Panc1 (cell line): Measurements from ENCODE around the gene FZR1. TPM values are rescaled to one million over a fixed set of nuclear protein-coding genes. Genes with fewer than 3 reads are reported as not detected.

ENCODE experiments used
- ATAC-seq: fragments of 200-7000 bp; cut with Tn5 transposase; 2 replicates; pipeline ENCODE4 v1.9.1; 2020; ENCODE audit warnings: mild to moderate bottlenecking, moderate library complexity
- BruUV-seq: library from RNA; stranded (reverse); fragments of 400-500 nt; replicated peaks from 2 replicates; lab custom pipeline; 2021; lab: Mats Ljungman, UMichigan
- CTCF ChIA-PET: fragments of 300-600 bp; sonication (Branson Sonifier 250); formaldehyde crosslinking; loops from one replicate; lab custom pipeline; 2022; ENCODE audit warnings: antibody characterized with exemption; lab: Charles Lee
- POLR2A ChIA-PET: fragments of 300-600 bp; sonication (Branson Sonifier 250); formaldehyde crosslinking; loops from one replicate; lab custom pipeline; 2022; ENCODE audit warnings: antibody characterized with exemption; lab: Charles Lee
- DNase-seq: peaks from one replicate; pipeline ENCODE4 v3.0.0-alpha.2; 2010; ENCODE audit warnings: low read depth, low spot score
- H3K27ac ChIP-seq: 2 replicates; pipeline ENCODE4 v1.5.1; 2011; ENCODE audit warnings: mild to moderate bottlenecking, low read length, inconsistent platforms
- H3K27me3 ChIP-seq: fragments of 200-500 bp; sonication (Bioruptor generic); 2 replicates; pipeline ENCODE4 v1.6.0; 2014; ENCODE audit warnings: low read length, inconsistent platforms; ENCODE audit not compliant: control insufficient read depth, insufficient read depth
- H3K36me3 ChIP-seq: fragments of 200-500 bp; sonication (Bioruptor generic); 2 replicates; pipeline ENCODE4 v1.5.1; 2014; ENCODE audit warnings: inconsistent platforms, mild to moderate bottlenecking, low read length, moderate library complexity; ENCODE audit not compliant: control insufficient read depth, insufficient read depth
- H3K4me1 ChIP-seq: 2 replicates; pipeline ENCODE4 v1.5.1; 2011; ENCODE audit warnings: inconsistent platforms, mild to moderate bottlenecking, low read length, moderate library complexity; ENCODE audit not compliant: control insufficient read depth, insufficient read depth
- H3K4me3 ChIP-seq, 2 experiments: 2 replicates each; pipeline ENCODE4 v1.5.1; 2011 to 2012; ENCODE audit warnings: low read depth in 2 of 2, low read length in 2 of 2, mild to moderate bottlenecking in 2 of 2, inconsistent platforms in 1 of 2, moderate library complexity in 1 of 2
- H3K9me3 ChIP-seq: fragments of 200-500 bp; sonication (Bioruptor generic); 2 replicates; pipeline ENCODE4 v1.5.1; 2014; ENCODE audit warnings: low read depth, mild to moderate bottlenecking, inconsistent platforms, low read length, moderate library complexity; ENCODE audit not compliant: control insufficient read depth, insufficient read depth
- CTCF ChIP-seq: fragments of 450-650 bp; IDR thresholded peaks from 2 replicates; pipeline ENCODE4 v1.5.1; 2017; ENCODE audit warnings: mild to moderate bottlenecking
- POLR2AphosphoS5 ChIP-seq: IDR thresholded peaks from 2 replicates; pipeline ENCODE4 v1.6.1; 2012; ENCODE audit warnings: mild to moderate bottlenecking, low read depth, low read length, moderate library complexity
- REST ChIP-seq, 2 experiments: IDR thresholded peaks; 2 replicates each; pipeline ENCODE4 v1.6.1; 2011 to 2012; ENCODE audit warnings: low read depth in 2 of 2, control low read depth in 1 of 2, low read length in 1 of 2, mild to moderate bottlenecking in 1 of 2, moderate library complexity in 1 of 2; ENCODE audit not compliant: insufficient read depth in 1 of 2
- SIN3A ChIP-seq: IDR thresholded peaks from 2 replicates; pipeline ENCODE4 v1.6.1; 2012; ENCODE audit warnings: low read depth, mild to moderate bottlenecking, low read length, moderate library complexity, borderline replicate concordance; ENCODE audit not compliant: insufficient read depth
- TCF7L2 ChIP-seq: IDR thresholded peaks from 2 replicates; pipeline ENCODE4 v1.6.1; 2011; ENCODE audit warnings: mild to moderate bottlenecking, low read depth, low read length, inconsistent platforms
- in situ Hi-C: cut with HindIII; loops from 2 replicates; pipeline ENCODE4 v1.10.0; 2016; ENCODE audit warnings: low sequenced_read_pairs, low pct_unique_long_range_greater_than_20kb
- intact Hi-C: fragments of 100-400 bp; cut with micrococcal nuclease; formaldehyde crosslinking; loops from one replicate; pipeline ENCODE4 v1.10.0; 2022; ENCODE audit not compliant: unreplicated experiment
- total RNA-seq: library from RNA; stranded (reverse); gene quantifications from one replicate; pipeline ENCODE4 v1.2.1, GENCODE V29; 2021; ENCODE audit not compliant: unreplicated experiment

FZR1 gene
- total RNA-seq, 1 experiment from 2014 or later, result 48.7 TPM

GRCh38 chr19:3533033-3533432 lies 26.9 kb downstream of the FZR1 start:
- in situ Hi-C loops (no loop called here), intact Hi-C loops (no loop called here)
- no peaks in the 10 kb centered on the region for H3K9me3 ChIP-seq
- ChIA-PET CTCF (no interaction called here), POLR2A (no interaction called here)
- H3K27me3 ChIP-seq, result no peaks in the 10 kb centered on the region
- H3K4me1 ChIP-seq, result peaks cover 4% of the 10 kb centered on the region; the same call in 1 of the 2 replicates
- ATAC-seq (no peak), DNase-seq (no peak)
- TF ChIP-seq SIN3A (no peak), CTCF (no peak), TCF7L2 (no peak), POLR2AphosphoS5 (no peak), REST (IDR thresholded peaks at IDR 0.05; ENCODE audit: insufficient read depth in 1 of 2, low read depth in 2 of 2, low read length in 1 of 2) (no peak)
- no TSS peak for BruUV-seq
- H3K36me3 ChIP-seq, result no peaks in the 10 kb centered on the region; the same call in 1 of the 2 replicates
- H3K4me3 ChIP-seq, result no peak overlapping the region
- no peak overlapping the region for H3K27ac ChIP-seq

GRCh38 chr19:3533563-3534216 lies 27.6 kb downstream of the FZR1 start:
- H3K36me3 ChIP-seq, result no peaks in the 10 kb centered on the region; the same call in 1 of the 2 replicates
- no peak overlapping the region for H3K27ac ChIP-seq
- H3K27me3 ChIP-seq, result no peaks in the 10 kb centered on the region
- ATAC-seq, result no peak
- H3K4me3 ChIP-seq, result no peak overlapping the region
- POLR2A ChIA-PET, result no interaction called here
- TF ChIP-seq REST (IDR thresholded peaks at IDR 0.05; ENCODE audit: insufficient read depth in 1 of 2, low read depth in 2 of 2, low read length in 1 of 2), result no peak
- TF ChIP-seq POLR2AphosphoS5, result no peak
- CTCF ChIA-PET, result no interaction called here
- no TSS peak for BruUV-seq
- DNase-seq, result no peak
- intact Hi-C loops (no loop called here), in situ Hi-C loops (no loop called here)
- no peaks in the 10 kb centered on the region for H3K9me3 ChIP-seq
- H3K4me1 ChIP-seq, result peaks cover 5% of the 10 kb centered on the region; the same call in 1 of the 2 replicates
